Kidney (tissue), 14 donors: Measurements from ENCODE around the gene TNFAIP2. TPM values are rescaled to one million over a fixed set of nuclear protein-coding genes. Genes with fewer than 3 reads are reported as not detected.

Source experiments
- DNase-seq, 5 donors: peaks; one replicate each; pipeline ENCODE4 v3.0.0-alpha.2; 2013 to 2020
- FAIRE-seq: peaks from 2 replicates; lab custom pipeline; 2012; peaks lifted over from hg19 to GRCh38; lab: Jason Lieb, UNC
- H3K27ac ChIP-seq, 2 donors: one replicate each; pipeline ENCODE4 v1.7.0; 2013; ENCODE audit warnings: low read depth in 2 of 2, low read length in 2 of 2, inconsistent platforms in 1 of 2
- H3K27me3 ChIP-seq: one replicate; pipeline ENCODE4 v1.7.1; 2013; ENCODE audit warnings: low read length, inconsistent platforms; ENCODE audit not compliant: control insufficient read depth, insufficient read depth
- H3K36me3 ChIP-seq, 3 donors: one replicate each; pipeline versions ENCODE4 v1.7.0 to v1.7.1; 2013; ENCODE audit warnings: low read length in 3 of 3, control low read depth in 1 of 3, inconsistent platforms in 1 of 3; ENCODE audit not compliant: insufficient read depth in 3 of 3, control insufficient read depth in 2 of 3
- H3K4me1 ChIP-seq, 3 donors: one replicate each; pipeline versions ENCODE4 v1.7.0 to v1.7.1; 2013; ENCODE audit warnings: low read length in 3 of 3, inconsistent platforms in 1 of 3, low read depth in 1 of 3; ENCODE audit not compliant: control insufficient read depth in 2 of 3, insufficient read depth in 2 of 3
- H3K4me3 ChIP-seq, 3 donors: one replicate each; pipeline versions ENCODE4 v1.7.0 to v1.8.1; 2013; ENCODE audit warnings: low read length in 3 of 3, control low read depth in 1 of 3, inconsistent platforms in 1 of 3
- H3K9ac ChIP-seq, 3 donors: one replicate each; pipeline versions ENCODE4 v1.7.0 to v1.7.1; 2013; ENCODE audit warnings: low read length in 3 of 3, control low read depth in 1 of 3, inconsistent platforms in 1 of 3
- H3K9me3 ChIP-seq, 3 donors: one replicate each; pipeline versions ENCODE4 v1.7.0 to v1.7.1; 2013; ENCODE audit warnings: low read length in 3 of 3, control low read depth in 1 of 3, inconsistent platforms in 1 of 3; ENCODE audit not compliant: control insufficient read depth in 2 of 3, insufficient read depth in 1 of 3
- intact Hi-C: fragments of 100-400 bp; cut with DNase I; formaldehyde crosslinking; loops from one replicate; pipeline ENCODE4 v1.11.1; 2022
- polyA plus RNA-seq: library from polyadenylated mRNA; stranded (reverse); fragments of 350-450 nt; fragmentation: Illumina TruSeq; extraction: RNeasy Lipid Tissue Mini Kit (QIAGEN cat#74804); gene quantifications from one replicate; pipeline ENCODE4 v1.2.3, GENCODE V29; 2014; ENCODE audit warnings: low read depth, low replicate concordance; ENCODE audit not compliant: insufficient read depth
- total RNA-seq: library from RNA; stranded (reverse); fragmentation: NEBNext Ultra II Directional; extraction: Animal tissue kit (Norgen Biotek cat#: 25700); gene quantifications from one replicate; pipeline ENCODE4 v1.2.1, GENCODE V29; 2021
- TF ChIP-seq, protein P1 (sequence below): IDR thresholded peaks from 3 replicates; pipeline ENCODE4 v1.5.1; 2012; ENCODE audit warnings: mild to moderate bottlenecking, moderate library complexity, borderline replicate concordance; ENCODE audit not compliant: insufficient read depth; ENCODE audit errors: extremely low read depth
- donor health status: control.
- donor health status: control.
- donor health status: control.
- donor health status: control.
- donor health status: control.
- donor health status: DM: yes; HTN: yes; CAD: no.
- donor health status: Normal renal cell carcinoma (clear cell type).

The TNFAIP2 gene
- total and polyA plus RNA-seq, 2 donors from 2014 or later = 42.9 to 301 TPM

- FAIRE-seq (no peak), DNase-seq (peak in 1 of 5 donors; percentile 22)
- Histone ChIP-seq H3K4me1 (peaks cover 0 to 11% (median 9%) of the 10 kb centered on the region in 3 donors), H3K4me3 (no peak overlapping the region), H3K27ac (no peak overlapping the region), H3K27me3 (peaks cover 4% of the 10 kb centered on the region), H3K9me3 (no peaks in the 10 kb centered on the region), H3K36me3 (no peaks in the 10 kb centered on the region), H3K9ac (no peak overlapping the region)
- intact Hi-C loops = no loop called here
- TF ChIP-seq, protein P1, sequence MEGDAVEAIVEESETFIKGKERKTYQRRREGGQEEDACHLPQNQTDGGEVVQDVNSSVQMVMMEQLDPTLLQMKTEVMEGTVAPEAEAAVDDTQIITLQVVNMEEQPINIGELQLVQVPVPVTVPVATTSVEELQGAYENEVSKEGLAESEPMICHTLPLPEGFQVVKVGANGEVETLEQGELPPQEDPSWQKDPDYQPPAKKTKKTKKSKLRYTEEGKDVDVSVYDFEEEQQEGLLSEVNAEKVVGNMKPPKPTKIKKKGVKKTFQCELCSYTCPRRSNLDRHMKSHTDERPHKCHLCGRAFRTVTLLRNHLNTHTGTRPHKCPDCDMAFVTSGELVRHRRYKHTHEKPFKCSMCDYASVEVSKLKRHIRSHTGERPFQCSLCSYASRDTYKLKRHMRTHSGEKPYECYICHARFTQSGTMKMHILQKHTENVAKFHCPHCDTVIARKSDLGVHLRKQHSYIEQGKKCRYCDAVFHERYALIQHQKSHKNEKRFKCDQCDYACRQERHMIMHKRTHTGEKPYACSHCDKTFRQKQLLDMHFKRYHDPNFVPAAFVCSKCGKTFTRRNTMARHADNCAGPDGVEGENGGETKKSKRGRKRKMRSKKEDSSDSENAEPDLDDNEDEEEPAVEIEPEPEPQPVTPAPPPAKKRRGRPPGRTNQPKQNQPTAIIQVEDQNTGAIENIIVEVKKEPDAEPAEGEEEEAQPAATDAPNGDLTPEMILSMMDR = no peak
Observed at GRCh38 chr14:103184046-103184445, 60.8 kb downstream of the TNFAIP2 start.

GRCh38 chr14:103185051-103186029 is 62.1 kb downstream of the TNFAIP2 start:
- no peaks in the 10 kb centered on the region for H3K9me3 ChIP-seq
- DNase-seq (peak in 3 of 5 donors; percentile 29 to 75 (median 75)), FAIRE-seq (peak; percentile 57)
- H3K27me3 ChIP-seq = peaks cover 4% of the 10 kb centered on the region
- intact Hi-C loops = no loop called here
- H3K27ac ChIP-seq = peak overlapping the region in 1 of 2 donors; percentile 22
- H3K36me3 ChIP-seq = no peaks in the 10 kb centered on the region
- no peak overlapping the region for H3K4me3 ChIP-seq
- peaks cover 0 to 11% (median 9%) of the 10 kb centered on the region in 3 donors for H3K4me1 ChIP-seq
- TF ChIP-seq, protein P1 = peak; percentile 68
- no peak overlapping the region for H3K9ac ChIP-seq

DNA sequence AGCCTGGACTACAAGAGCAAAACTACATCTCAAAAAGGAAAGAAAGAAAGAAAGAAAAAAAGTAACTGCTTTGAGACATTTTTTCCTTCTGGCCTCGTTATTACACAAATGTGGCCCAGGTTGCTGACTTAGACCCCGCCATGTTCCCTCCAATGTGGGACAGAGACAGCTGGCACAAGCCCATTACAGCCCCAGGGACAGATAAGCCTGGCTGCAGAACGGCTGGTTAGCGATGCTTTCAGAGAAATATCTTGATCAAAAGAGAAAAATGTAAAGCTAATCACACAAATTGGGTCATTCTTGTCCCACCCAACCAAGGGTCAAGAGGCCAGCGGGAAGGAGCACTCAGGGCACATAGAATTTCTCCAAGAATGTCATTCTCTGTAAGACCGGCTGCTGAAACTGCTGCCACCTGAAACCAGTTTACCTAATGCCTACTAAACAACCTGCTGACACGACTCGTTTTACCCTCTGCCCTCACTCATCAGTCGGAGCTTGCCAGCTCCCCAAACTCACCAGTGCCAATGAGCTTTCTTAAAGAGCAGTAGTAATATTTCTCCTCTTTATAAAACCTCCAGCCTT is 63.1 kb downstream of the TNFAIP2 start:
- Histone ChIP-seq H3K27ac (peak overlapping the region; percentile 39 to 48), H3K27me3 (peaks cover 4% of the 10 kb centered on the region), H3K4me1 (peaks cover 0 to 11% (median 9%) of the 10 kb centered on the region in 3 donors), H3K36me3 (no peaks in the 10 kb centered on the region), H3K9me3 (no peaks in the 10 kb centered on the region), H3K4me3 (no peak overlapping the region), H3K9ac (no peak overlapping the region)
- TF ChIP-seq, protein P1 = no peak
- peak in 1 of 5 donors; percentile 33 for DNase-seq
- intact Hi-C loops = no loop called here
- FAIRE-seq = no peak

Other genes starting within 250 kb of the TNFAIP2 start
- gene AMN, start 200.8 kb upstream of the TNFAIP2 start, total RNA-seq = 58.0 TPM
- 121 TPM for gene AMN, start 200.8 kb upstream of the TNFAIP2 start, polyA plus RNA-seq
- 127 TPM for gene CDC42BPB, start 65.9 kb upstream of the TNFAIP2 start, total RNA-seq
- 22.5 TPM for gene CDC42BPB, start 65.9 kb upstream of the TNFAIP2 start, polyA plus RNA-seq
- not detected for gene LBHD2, start 39.3 kb upstream of the TNFAIP2 start, total RNA-seq
- 0.82 TPM for gene LBHD2, start 39.3 kb upstream of the TNFAIP2 start, polyA plus RNA-seq
- 11.6 TPM for gene EXOC3L4, start 28.7 kb upstream of the TNFAIP2 start, total RNA-seq
- gene EXOC3L4, start 28.7 kb upstream of the TNFAIP2 start, polyA plus RNA-seq = 15.6 TPM
- 229 TPM for gene EIF5, start 210.8 kb downstream of the TNFAIP2 start, total RNA-seq
- 91.2 TPM for gene EIF5, start 210.8 kb downstream of the TNFAIP2 start, polyA plus RNA-seq